Thyroid gland (tissue), 4 donors: ENCODE data around the gene NAV2.

Source experiments
- POLR2A ChIP-seq, 2 donors: fragments of 450-650 bp; IDR thresholded peaks; one replicate each; pipeline ENCODE4 v1.6.1; 2017; ENCODE audit warnings: antibody characterized with exemption in 2 of 2, mild to moderate bottlenecking in 2 of 2, moderate library complexity in 1 of 2
- TF ChIP-seq, protein P1 (sequence below), 6 experiments: fragments of 200-600 bp in 3 of 6; fragments of 450-650 bp in 3 of 6; sonication (generic) in 3 of 6; IDR thresholded peaks; one replicate each; pipeline ENCODE4 v1.5.1; 2016 to 2019; ENCODE audit warnings: antibody characterized with exemption in 6 of 6, mild to moderate bottlenecking in 2 of 6, inconsistent platforms in 1 of 6, moderate library complexity in 1 of 6

DNA sequence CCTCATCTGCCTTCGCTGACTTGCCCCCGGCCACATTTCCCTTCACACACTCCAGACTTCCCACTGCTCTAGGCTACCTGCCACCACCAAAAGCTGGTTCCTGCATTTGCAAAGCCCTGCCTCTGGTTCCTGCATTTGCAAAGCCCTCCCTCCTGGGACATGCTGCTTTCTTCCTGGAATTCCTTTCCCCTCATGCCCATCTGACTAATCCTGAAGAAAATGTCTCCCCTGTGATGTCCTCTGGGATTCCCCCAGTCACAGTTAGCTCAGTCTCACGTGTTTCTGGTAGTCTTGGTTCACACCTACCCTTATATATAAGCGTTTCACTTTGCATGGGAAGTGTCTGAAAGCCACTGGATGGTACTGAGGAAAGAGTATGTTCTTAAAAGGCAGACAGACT, 240.7 kb downstream of the NAV2 start:
- TF ChIP-seq, protein P1, sequence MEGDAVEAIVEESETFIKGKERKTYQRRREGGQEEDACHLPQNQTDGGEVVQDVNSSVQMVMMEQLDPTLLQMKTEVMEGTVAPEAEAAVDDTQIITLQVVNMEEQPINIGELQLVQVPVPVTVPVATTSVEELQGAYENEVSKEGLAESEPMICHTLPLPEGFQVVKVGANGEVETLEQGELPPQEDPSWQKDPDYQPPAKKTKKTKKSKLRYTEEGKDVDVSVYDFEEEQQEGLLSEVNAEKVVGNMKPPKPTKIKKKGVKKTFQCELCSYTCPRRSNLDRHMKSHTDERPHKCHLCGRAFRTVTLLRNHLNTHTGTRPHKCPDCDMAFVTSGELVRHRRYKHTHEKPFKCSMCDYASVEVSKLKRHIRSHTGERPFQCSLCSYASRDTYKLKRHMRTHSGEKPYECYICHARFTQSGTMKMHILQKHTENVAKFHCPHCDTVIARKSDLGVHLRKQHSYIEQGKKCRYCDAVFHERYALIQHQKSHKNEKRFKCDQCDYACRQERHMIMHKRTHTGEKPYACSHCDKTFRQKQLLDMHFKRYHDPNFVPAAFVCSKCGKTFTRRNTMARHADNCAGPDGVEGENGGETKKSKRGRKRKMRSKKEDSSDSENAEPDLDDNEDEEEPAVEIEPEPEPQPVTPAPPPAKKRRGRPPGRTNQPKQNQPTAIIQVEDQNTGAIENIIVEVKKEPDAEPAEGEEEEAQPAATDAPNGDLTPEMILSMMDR (IDR thresholded peaks at IDR 0.05): no peak
- TF ChIP-seq POLR2A (IDR thresholded peaks at IDR 0.05): no peak
